GM18907 (cell line): Measurements from ENCODE around the gene NCAPG.
"Not testable (repeated sequence)": the region's sequence is repeated elsewhere in the genome, so short reads cannot be mapped to it uniquely, and the experiment has no call there.

Experiments
- ATAC-seq: cut with Tn5 transposase; IDR thresholded peaks from one replicate; pipeline ENCODE4 v1.9.1; 2021; ENCODE audit warnings: mild to moderate bottlenecking, moderate library complexity; ENCODE audit not compliant: unreplicated experiment

NCAPG gene

DNA sequence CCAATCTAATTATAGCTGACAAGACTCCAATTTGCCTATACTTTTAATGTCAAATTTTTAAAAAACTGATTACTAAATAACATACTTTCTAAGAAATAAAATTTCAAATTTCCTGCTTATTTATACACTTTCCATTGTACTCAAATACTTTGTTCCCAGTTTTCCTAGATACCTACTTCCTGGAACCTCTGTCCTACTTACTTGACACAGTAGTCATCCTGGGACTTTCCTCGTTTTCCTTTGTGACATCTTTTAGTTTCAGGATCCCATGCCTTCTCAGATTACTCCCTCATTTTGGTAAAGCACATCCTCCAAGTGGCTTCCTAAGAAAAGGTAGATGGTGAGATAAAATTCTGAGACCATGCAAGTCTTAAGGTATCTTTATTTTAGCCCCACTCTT is 16.0 kb upstream of the NCAPG start:
- no peak for ATAC-seq

DNA sequence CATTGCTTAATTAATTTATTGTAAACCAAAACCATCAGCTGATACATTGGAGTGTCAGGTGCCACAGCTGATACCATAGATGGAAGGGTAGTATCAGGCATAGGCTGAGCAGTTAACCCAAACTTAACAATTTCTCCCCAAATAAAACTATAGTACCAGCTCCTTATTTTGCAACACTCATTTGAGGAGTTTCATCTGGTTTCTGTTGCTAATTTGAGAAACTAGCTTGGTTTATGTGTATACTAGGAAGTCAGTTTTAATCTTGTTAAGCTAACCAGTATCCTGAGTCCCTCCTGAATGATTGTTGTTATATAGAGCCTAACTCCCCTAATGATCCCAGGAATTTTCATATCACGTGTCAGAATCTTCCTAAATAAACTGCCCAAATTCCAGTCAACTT is 13.0 kb upstream of the NCAPG start:
- no peak for ATAC-seq

DNA sequence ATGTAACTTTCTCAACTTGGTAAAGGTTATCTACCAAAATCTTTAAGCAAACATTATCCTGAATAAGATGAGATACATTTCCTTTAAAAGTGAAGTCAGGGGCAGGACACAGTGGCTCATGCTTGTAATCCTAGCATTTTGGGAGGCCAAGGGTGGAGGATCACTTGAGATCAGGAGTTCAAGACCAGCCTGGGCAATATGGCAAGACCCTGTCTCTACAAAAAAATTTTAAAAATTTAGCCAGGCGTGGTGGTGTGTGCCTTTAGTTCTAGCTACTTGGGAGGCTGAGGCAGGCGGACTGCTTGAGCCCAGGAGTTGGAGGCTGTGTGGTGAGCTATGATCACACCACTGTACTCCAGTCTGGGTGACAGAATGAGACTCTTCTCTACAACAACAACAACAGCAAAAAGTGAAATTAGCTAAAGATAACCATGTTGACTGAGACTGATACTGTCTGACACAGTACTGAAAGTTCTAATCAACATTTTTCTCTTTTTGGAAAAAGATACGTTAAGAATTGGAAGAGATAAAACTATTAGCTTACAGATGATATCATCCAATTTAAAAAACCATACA is 5.1 kb upstream of the NCAPG start:
- no peak for ATAC-seq

DNA sequence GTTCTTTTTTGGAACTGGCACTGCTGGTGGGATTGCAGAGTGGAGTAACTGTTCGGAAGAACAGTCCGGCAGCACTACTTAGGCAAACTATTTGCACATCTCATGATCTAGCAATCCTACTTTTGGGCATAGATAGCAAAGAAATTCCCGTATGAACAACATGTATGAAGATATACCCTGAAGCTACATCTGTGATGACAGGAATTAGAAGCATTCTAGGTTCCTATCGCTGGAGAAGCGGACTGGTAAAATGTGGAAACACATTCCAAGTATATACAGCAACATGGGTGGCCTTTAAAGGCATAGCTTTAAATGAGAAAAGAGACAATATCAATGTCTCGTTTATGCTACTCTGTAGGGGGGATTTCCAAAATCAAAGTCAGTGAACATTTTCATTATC is 3.3 kb upstream of the NCAPG start:
- no peak for ATAC-seq

DNA sequence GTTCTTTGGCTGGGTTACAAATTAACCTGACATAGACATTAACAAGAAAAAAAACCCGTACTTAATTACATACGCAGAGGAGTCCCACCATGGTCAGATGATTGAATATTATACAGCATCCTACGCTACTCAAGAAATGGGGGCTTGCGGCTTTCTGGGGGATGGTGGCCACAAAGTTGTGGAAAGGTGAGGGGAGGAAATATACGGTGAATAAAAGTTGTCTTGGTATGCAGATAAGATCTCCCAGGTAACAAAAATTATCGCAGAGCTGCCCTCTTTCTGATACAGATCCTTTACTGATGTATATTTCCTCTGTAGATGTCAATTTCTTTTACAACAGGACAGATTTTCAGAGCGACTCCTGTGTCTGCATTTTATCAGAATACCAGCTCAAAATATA is 1.1 kb upstream of the NCAPG start:
- no peak for ATAC-seq

DNA sequence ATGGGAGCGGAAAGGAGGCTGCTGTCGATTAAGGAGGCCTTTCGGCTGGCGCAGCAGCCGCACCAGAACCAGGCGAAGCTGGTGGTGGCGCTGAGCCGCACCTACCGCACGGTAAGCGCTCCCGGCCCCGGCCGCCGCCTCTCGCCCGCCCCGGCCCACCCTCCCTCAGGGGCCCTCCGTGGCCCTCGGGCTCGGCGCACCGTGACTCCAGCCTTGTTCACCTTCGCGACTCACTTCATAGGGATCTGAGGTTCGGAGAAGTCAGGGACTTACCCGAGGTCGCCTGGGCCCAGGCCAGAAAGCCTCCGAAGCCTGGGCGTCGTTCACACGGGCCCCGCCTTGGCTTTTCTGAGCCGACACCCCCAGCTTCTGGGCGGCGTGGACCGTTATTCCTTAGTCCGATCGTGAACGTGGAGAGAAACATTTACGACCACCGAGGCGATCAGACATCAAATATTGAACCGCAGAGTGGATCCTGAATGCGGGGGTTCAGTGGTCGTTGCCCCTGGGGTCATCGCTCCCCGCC is 362 bp downstream of the NCAPG start:
- peak; percentile 36 for ATAC-seq

DNA sequence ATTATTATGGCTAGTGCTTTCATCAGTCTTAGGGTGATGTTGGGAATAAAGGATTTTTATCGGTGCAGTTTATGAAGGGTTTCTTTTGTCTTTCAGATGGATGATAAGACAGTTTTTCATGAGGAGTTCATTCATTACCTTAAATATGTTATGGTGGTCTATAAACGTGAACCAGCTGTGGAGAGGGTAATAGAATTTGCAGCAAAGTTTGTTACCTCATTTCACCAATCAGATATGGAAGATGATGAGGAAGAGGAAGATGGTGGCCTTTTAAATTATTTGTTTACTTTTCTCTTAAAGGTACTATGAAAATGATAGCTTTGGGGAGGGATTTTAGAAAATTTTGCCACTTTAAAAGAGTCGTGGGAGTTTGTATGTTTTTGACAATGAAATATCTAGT is 1.3 kb downstream of the NCAPG start:
- ATAC-seq = no peak

DNA sequence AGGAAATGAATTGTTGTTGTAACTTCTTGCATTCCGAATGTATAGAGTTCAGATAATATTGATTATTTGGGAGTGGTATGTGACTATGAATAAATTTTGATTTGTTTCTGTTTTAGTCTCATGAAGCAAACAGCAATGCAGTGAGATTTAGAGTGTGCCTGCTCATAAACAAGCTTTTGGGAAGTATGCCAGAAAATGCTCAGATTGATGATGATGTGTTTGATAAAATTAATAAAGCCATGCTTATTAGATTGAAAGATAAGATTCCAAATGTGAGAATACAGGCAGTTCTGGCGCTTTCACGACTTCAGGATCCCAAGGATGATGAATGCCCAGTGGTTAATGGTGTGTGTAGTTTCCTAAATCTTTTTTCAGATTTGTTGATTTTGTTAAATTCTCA is 2.0 kb downstream of the NCAPG start:
- no peak for ATAC-seq

DNA sequence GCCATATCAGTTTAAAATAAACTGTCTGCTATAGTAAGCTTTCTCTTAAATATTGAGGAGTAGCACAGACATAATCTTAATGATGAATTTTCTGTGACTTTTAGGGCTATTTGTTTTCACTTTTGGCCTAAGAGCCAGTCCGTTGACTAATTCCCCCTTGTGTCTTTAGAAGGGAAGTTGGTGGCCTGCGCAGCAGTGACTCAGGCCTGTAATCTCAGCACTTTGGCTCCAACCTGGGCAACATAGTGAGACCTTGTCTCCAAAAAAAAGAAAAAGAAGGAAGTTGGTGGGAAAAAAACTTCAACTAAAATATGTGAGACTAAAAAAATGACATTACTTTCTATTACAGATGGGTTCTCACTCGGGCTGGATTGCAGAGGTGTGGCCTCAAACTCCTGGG is 3.4 kb downstream of the NCAPG start:
- no peak for ATAC-seq

DNA sequence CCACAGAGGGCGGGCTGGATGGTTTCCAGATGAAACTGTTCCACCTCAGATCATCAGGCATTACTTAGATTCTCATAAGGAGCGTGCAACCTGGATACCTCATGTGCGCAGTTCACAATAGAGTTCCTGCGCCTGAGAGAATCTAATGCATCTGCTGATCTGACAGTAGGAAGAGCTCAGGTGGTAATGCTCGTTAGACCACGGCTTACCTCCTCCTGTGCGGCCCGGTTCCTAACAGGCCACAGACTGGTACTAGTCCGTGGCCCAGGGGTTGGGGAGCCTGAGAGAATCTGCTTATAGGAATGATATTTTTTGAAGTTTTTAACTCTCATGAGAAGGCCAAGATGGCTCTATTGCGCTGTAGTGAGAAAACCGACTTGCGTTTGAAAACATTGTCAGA is 5.4 kb downstream of the NCAPG start:
- ATAC-seq = no peak

DNA sequence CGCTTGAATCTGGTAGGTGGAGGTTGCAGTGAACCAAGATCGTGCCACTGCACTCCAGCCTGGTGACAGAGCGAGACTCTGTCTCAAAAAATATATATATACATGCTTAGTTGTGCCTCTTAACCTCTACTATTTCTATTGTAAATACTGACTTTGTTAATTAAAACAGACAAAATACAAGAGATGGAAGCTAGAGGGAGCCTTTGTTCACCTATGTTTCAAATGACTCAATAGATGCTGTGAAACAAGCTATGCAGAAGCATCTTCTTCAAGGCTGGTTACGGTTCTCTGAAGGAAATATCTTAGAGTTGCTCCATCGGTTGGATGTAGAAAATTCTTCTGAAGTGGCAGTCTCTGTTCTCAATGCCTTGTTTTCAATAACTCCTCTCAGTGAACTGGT is 6.2 kb downstream of the NCAPG start:
- peak; percentile 86 for ATAC-seq

DNA sequence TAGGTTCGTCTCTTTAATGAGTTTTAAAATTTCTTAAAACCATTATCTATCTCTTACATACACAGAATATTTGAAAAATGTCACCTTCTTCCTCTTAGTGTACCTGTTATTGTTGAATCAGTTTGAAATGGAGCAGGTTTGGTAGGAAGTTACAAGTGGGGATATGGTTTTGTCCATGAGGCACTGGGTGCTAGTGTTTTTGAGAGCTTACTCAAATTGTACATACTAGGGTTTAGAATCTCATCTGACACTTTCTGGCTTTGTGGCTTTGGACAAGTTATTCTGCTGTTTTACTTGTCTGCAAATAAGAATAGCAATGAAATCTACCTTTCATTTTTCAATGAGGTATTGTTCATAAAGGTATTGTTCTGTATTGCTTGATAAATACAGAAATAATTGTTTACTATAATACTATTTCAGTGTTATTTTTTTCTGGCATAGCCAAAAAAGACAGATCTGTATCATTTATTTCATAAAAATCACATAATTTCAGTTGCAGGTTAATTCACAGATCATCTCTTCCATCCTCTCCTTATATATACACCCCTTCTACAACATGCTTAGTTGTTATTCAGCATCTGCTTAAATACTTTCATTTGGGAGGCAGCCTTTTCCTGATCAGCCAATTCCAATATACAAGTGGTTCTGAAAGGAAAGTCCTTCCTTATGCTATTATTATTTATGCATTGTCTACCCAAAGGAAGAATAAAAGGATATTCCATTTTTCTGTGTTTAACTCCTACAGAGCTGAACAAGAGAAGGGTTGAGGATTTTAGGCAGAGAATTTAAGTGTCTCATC is 13.3 kb downstream of the NCAPG start:
- ATAC-seq = no peak

DNA sequence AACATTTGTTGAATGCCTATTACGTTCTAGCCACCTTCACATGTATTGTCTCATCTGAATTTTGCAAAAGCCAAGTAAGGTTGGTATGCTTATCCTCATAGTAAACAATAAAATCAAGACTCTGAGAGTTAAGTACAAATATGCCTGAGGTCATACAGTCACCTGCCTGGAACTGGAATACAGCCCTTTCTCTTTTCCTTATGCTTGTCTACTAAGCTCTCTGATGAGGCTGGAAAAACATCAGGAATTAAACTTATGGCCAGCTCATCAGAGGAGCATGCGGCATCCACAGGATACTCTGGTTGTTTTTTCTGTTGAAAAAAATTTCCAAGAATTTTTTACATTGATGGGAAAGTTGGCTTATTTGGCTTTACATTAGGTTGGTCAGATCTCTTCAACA is 35.5 kb downstream of the NCAPG start:
- no peak for ATAC-seq

DNA sequence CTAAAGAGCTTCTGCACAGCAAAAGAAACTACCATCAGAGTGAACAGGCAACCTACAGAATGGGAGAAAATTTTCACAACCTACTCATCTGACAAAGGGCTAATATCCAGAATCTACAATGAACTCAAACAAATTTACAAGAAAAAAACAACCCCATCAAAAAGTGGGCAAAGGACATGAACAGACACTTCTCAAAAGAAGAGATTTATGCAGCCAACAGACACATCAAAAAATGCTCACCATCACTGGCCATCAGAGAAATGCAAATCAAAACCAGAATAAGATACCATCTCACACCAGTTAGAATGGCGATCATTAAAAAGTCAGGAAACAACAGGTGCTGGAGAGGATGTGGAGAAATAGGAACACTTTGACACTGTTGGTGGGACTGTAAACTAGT is 39.5 kb downstream of the NCAPG start:
- not testable (repeated sequence) for ATAC-seq

DNA sequence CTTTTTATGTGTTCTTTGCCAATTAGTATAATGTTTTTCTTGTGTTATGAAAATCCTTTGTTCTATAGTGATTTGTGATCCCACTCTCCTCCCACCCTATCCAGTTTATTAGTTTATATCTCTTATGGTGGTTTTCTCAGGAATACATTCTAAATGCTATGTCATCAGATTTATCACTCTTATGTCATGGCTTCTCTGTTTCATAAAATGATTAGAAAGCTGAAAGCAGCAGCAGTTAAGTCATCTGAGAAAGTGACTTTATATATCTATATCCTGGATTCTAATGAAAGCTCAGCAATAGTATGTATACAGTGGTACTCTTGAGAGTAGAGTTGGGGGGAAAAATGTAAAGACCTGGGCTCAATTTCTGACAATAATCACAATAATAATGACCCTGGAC is 41.2 kb downstream of the NCAPG start:
- no peak for ATAC-seq

DNA sequence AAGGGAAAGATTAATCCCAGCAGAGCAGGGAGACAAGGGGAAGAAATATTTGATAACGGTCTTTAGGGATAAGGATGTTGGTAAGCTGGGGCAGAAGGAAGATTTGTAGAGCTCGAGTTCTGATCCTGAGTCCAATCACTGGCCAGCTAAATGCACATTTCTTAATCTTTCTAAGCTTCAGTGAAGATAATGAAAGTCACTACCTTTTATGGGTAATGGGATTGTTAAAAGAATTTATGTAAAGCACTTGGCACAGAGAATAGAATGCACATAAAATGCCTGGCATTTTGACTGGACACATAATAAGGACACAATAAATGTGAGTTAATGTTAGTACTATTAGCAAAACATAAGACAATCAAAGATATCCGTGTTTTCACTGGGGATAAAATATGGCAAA is 43.3 kb downstream of the NCAPG start:
- no peak for ATAC-seq

DNA sequence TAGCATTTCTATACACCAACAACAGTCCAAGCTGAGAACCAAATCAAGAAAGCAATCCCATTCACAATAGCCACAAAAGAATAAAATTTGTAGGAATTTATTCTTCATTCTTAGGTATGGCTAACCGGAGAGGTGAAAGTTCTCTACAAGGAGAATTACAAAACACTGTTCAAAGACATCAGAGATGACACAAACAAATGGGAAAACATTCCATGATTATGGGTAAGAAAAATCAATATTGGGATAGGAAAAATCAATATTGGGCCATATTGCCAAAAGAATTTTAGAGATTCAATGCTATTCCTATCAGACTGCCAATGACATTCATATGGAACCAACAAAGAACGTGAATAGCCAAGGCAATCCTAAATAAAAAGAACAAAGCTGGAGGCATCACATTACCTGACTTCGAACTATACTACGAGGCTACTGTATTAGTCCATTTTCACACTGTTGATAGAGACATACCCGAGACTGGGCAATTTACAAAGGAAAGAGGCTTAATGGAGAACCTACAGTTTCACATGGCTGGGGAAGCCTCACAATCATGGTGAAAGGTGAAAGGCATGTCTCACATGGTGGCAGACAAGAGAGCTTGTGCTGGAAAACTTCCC is 49.1 kb downstream of the NCAPG start:
- ATAC-seq = no peak

DNA sequence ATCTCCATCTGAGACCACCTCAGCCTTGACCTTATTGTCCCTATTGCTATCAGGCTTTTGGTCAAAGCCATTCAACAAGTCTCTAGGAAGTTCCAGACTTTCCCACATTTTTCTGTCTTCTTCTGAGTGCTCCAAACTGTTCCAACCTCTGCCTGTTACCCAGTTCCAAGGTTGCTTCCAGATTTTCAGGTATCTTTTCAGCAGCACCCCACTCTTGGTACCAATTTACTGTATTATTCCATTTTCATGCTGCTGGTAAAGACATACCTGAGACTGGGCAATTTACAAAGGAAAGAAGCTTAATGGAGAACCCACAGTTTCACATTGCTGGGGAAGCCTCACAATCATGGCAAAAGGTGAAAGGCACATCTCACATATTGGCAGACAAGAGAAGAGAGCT is 51.1 kb downstream of the NCAPG start:
- ATAC-seq = not testable (repeated sequence)

DNA sequence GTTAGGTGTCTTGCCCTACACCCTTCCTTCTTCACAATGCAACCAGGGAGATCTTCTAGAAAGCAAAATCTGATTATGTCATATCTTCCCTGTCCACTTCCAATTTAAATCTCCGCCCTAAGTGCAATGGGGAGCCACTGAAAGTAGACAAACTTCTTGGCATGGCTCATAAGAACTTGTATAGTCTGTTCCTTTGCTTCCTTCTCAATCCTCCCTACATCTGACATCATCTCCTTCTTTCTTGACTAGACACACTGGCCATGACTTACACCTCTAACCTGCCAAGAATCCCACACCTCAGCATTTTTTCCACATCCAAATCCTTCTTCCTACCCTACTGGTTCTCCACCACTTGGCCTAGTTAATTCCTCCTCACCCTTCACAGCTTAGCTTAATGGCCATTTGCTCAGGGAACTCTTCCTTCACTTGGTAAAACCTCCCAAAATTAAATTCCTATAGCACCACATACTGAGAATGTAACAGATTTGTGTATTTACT is 55.1 kb downstream of the NCAPG start:
- no peak for ATAC-seq

DNA sequence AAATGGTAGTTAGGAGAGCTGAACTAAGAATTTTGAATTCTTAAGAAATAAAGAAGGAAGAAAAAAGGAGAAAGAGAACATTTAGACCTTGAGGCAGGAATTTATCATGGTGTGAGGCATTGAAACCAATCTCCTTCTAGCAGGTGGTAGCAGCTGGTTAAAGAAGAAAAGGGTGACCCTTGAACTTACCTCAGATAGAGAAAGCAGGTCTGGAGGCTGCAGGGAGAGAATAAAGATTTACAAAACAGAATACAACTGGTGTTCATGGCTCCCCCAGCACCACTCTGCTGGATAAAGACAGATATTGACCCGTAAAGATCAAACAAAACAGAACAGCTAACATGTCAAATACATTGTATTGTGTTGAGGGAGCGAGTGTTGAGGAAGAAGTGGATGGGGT is 56.0 kb downstream of the NCAPG start:
- no peak for ATAC-seq

DNA sequence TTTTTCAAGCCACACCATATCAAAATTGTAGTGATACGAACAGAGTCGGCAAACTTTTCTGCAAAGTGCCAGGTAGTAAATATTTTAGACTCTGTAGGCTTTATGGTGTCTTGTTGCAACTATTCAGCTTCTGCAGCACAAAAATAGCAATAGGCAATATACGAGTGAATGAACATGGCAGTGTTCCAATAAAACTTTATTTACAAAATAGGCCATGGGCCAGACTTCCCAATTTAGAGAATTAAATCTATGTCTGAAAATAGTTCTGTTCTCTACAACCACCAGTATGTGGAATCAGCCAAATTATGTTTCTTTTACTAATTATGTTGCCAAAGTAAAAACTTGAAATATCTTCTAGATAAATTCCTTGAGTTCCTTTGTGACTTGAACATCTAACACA is 56.5 kb downstream of the NCAPG start:
- ATAC-seq = no peak

DNA sequence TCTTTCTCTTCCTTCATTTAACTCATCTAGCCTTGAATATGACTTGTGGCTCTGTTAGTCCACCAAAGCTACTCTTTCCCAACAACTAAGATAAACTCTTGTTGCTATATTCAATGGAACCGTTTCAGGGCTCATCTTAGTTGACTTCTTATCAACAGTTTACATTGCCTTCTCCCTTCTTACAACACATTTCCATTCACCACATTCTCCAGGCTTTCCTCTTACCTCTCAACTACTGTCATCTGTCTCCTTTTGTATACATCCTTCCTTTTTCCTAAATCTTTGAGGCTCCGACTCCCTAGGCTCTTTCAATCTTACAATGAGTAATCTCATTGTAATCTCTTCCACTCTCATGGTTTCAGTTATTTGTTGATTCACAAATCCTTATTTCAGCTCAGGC is 58.5 kb downstream of the NCAPG start:
- no peak for ATAC-seq
